ENCODE data around the gene KCNT1. TPM values are rescaled to one million over a fixed set of nuclear protein-coding genes. Genes with fewer than 3 reads are reported as not detected.

Gene KCNT1
- total and polyA plus RNA-seq, 11 donors, result 0.21 to 7.4 (median 1.9) TPM

DNA sequence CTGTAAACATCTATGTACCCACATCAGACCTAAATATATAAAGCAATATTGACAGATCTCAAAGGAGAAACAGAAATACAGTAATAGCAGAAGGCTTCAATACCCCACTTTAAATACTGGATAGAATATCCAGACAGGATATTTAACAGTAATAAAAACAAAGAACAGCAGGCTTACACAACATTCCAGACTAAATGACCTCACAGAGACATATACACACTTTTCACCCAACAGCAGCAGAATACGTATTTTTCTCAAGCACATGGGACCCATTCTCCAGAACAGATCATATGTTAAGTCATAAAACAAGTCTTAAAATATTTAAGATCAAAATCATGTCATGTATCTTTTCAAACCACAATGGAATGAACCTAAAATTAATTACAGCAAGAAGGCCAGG is 128.5 kb downstream of the KCNT1 start:
- intact Hi-C loops (cut with DNase I), result no loop called here
- Histone ChIP-seq H3K4me1 (no peaks in the 10 kb centered on the region), H3K9me3 (peaks cover 0 to 17% (median 3%) of the 10 kb centered on the region in 12 donors), H3K27ac (no peak overlapping the region), H3K36me3 (peaks cover 0 to 18% (median 5%) of the 10 kb centered on the region in 9 donors), H3K27me3 (no peaks in the 10 kb centered on the region), H3K4me3 (no peak overlapping the region)
- ATAC-seq (no peak), DNase-seq (no peak)
- no peak for TF ChIP-seq POLR2A (IDR thresholded peaks at IDR 0.05)
- TF ChIP-seq, protein P1, sequence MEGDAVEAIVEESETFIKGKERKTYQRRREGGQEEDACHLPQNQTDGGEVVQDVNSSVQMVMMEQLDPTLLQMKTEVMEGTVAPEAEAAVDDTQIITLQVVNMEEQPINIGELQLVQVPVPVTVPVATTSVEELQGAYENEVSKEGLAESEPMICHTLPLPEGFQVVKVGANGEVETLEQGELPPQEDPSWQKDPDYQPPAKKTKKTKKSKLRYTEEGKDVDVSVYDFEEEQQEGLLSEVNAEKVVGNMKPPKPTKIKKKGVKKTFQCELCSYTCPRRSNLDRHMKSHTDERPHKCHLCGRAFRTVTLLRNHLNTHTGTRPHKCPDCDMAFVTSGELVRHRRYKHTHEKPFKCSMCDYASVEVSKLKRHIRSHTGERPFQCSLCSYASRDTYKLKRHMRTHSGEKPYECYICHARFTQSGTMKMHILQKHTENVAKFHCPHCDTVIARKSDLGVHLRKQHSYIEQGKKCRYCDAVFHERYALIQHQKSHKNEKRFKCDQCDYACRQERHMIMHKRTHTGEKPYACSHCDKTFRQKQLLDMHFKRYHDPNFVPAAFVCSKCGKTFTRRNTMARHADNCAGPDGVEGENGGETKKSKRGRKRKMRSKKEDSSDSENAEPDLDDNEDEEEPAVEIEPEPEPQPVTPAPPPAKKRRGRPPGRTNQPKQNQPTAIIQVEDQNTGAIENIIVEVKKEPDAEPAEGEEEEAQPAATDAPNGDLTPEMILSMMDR (IDR thresholded peaks at IDR 0.05), result no peak
- WGBS, 4 donors, result 91 to 100% (median 96%) methylated on average over 1 of the region's 1 CpG

DNA sequence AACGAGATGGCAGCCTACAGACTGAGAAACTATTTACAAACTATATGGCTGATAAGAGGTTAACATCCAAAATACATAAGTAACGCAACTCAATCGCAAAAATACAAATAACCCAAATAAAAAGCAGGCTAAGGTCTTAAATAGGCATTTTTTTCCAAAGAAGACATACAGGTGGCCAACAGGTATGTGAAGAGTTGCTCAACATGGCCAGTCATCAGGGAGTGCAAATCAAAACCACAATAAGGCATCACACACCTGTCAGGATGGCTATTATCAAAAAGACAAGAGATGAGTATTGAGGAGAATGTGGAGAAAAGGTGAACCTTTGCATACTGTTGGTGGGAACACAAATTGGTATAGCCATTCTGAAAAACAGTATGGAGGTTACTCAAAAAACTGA is 131.9 kb downstream of the KCNT1 start:
- TF ChIP-seq POLR2A (IDR thresholded peaks at IDR 0.05), result no peak
- TF ChIP-seq, protein P1 (IDR thresholded peaks at IDR 0.05), result no peak
- WGBS, 4 donors, result 90 to 94% (median 92%) methylated on average over 3 of the region's 3 CpGs
- ATAC-seq, result no peak

DNA sequence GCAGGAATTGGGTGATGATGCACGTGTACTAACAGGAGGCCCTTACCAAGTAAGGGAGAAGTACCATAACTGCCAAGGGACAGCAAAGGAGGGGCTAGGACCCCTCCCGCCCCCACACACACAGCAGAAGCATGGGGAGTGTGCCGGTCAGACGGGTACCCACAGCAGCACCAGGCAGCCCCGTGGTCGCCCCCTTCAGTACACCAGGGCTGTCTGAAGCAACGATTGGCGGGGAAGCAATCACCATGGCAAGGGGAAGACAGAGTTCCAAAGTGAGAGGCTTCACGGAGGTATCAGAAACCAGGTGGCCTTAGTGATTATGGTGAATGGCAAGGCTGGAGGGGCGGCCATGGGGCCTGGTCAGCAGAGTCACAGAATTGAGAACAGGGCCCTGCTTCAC is 133.1 kb downstream of the KCNT1 start:
- ATAC-seq (no peak), DNase-seq (no peak)
- H3K27ac ChIP-seq, result no peak overlapping the region
- H3K9me3 ChIP-seq, result no peaks in the 10 kb centered on the region
- intact Hi-C loops (cut with DNase I), result no loop called here
- H3K27me3 ChIP-seq, result no peaks in the 10 kb centered on the region
- 91 to 98% (median 92%) methylated on average over 10 of the region's 10 CpGs for WGBS, 4 donors
- TF ChIP-seq POLR2A (IDR thresholded peaks at IDR 0.05), result no peak
- TF ChIP-seq, protein P1 (IDR thresholded peaks at IDR 0.05), result no peak
- H3K4me3 ChIP-seq, result no peak overlapping the region
- no peaks in the 10 kb centered on the region for H3K36me3 ChIP-seq
- H3K4me1 ChIP-seq, result no peaks in the 10 kb centered on the region

More for the DNA sequence above, 131.9 kb downstream of the KCNT1 start:
- Histone ChIP-seq H3K9me3 (peaks cover 0 to 8% (median under 1%) of the 10 kb centered on the region in 12 donors), H3K4me3 (no peak overlapping the region), H3K27me3 (no peaks in the 10 kb centered on the region), H3K36me3 (no peaks in the 10 kb centered on the region), H3K4me1 (no peaks in the 10 kb centered on the region), H3K27ac (no peak overlapping the region)
- intact Hi-C loops (cut with DNase I), result no loop called here
- no peak for DNase-seq

DNA sequence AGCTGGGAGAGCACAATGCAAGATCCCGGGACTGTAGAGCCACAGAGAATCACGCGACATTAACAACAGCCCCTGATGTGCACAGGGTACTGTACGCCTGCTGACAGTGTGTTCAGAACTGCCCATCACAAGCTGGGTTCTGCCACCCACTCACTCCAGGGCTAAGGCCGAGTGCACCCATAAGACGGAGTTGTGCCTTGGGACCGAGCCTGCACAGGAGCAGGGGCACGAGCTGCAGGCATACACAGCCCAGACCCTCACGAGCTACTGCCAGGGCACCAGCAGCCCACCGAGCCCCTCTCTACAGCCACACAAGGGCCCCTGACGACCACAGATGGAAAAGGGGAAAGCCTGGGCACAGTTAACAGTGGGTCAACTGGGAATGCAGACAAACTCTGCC is 137.5 kb downstream of the KCNT1 start:
- no peak for ATAC-seq
- DNase-seq, result no peak
- intact Hi-C loops (cut with DNase I), result no loop called here
- no peaks in the 10 kb centered on the region for H3K27me3 ChIP-seq
- 91 to 98% (median 97%) methylated on average over 9 to 11 of the region's 11 CpGs for WGBS, 4 donors
- no peak overlapping the region for H3K4me3 ChIP-seq
- H3K9me3 ChIP-seq, result peaks cover 0 to 7% (median 0%) of the 10 kb centered on the region in 12 donors
- H3K4me1 ChIP-seq, result peaks cover 0 to 3% (median 0%) of the 10 kb centered on the region in 12 donors
- H3K36me3 ChIP-seq, result peaks cover 0 to 11% (median 0%) of the 10 kb centered on the region in 9 donors
- H3K27ac ChIP-seq, result no peak overlapping the region
- TF ChIP-seq, protein P1 (IDR thresholded peaks at IDR 0.05), result no peak
- TF ChIP-seq POLR2A (IDR thresholded peaks at IDR 0.05), result no peak
